Measurements from ENCODE around the gene TMOD3.

DNA sequence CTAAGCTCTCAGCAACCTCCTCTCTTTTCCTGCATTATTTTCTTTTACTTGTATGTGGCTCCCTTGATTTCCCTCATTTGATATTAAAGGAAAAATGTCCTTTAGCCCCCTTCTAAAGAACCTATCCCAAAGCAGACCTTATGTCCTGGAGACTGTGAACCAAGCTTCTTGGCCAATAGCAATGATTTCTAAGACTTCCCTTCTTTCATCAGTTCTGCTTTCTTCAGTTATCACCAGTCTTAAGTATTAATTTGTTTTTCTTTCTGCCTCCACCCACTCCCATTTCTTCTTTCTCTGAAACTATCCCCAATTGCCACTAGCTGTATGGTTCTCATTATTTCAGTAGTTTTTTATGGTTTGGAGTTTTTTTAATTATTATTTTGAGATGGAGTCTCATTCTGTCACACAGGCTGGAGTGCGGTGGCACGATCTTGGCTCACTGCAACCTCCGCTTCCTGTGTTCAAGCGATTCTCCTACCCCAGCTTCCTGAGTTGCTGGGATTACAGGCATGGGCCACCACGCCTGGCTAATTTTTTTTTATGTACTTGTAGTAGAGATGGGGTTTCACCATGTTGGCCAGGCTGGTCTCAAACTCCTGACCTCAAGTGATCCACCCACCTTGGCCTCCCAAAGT is 12.1 kb downstream of the TMOD3 start:
- TF ChIP-seq CTCF (IDR thresholded peaks at IDR 0.05; ENCODE audit: insufficient read depth, low read length, poor library complexity, severe bottlenecking) (no peak), EZH2phosphoT487 (conservative IDR thresholded peaks at IDR 0.05; ENCODE audit: low read length) (no peak)

All from SU-DHL-6 (cell line).